NCI-H2029 (cell line): ENCODE results near the gene ARHGAP19.
A peak's percentile ranks its signal among the peaks of the same experiment; 100 is the strongest.
"Not testable (repeated sequence)": the region's sequence is repeated elsewhere in the genome, so short reads cannot be mapped to it uniquely, and the experiment has no call there.

ENCODE experiments used
- DNase-seq: peaks from one replicate; lab custom pipeline; 2025; lab: John Stamatoyannopoulos, UW

ARHGAP19 gene

DNA sequence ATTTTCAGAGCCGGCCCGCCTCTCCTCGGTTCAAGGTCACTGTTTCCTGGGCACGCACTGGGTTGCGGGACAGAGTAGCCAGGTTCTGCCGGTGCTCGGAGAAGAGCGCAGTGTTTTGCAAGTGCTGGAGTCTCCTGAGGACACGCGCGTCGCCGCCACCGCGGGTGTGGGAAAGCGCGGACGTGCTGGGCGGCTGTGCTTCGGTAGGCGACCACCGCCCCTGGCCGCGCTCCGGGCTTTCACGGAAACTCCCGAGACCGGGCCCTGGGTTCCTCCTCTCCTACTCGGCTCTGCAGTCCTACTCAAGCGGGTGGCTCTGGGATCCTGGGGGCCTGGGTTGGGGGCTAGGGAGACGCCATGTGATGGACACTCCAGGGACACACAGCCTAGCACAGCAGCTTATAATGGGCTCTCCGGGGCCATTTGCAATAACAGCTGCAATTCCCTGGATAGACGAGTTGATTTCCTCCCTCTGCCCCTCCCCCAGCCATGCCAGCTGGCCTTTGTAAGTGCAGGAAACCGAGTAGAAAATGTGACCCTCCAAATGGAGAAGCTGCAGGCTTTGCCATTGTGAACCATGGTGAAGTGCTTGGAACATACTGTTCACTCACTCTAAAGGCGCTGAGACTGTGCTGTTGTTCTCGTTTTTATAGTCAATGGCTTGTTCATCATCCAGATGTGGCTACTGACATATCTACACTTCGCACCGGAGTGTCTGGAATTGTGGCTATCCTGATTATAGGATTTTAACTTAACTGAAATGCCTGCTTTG is 28.8 kb upstream of the ARHGAP19 start:
- DNase-seq: peak; percentile 46

- peak; percentile 33 for DNase-seq
Observed at GRCh38 chr10:97320480-97321031, 28.1 kb upstream of the ARHGAP19 start.

- no peak for DNase-seq
Observed at GRCh38 chr10:97319671-97320479, 27.4 kb upstream of the ARHGAP19 start.

DNA sequence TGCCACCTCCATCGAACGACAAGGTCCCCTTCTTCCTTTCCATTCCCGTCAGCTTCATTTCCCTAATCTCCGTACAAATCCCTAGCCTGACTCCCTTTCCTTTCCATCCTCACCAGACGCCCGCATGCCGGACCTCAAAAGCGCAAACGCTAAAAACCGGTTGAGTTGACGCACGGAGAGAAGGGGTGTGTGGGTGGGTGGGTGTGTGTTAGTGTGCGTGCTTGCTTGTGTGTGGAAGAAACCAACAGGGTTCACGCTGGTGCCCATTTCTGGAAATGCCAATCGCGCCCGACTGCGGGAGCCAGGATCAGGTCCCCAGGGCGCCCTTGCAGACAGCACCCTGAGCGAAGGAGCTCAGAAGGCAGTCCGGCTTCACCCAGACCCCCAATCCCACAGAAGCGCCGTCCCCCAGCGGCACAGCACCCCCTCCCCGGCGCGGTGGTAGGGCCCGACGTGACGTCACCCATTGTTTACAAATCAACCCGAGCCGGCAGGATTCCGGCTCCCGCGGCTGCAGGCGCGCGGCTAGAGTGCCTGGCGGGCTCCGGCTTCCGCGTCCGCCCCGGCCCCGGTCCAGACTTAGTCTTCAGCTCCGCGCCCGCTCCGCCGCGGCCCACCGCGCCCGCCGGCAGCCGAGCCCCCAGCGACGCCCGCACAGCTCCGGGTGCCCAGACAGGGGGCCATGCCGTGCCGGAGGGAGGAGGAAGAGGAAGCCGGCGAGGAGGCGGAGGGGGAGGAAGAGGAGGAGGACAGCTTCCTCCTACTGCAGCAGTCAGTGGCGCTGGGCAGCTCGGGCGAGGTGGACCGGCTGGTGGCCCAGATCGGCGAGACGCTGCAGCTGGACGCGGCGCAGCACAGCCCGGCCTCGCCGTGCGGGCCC is 26.6 kb upstream of the ARHGAP19 start, which contains the start of gene FRAT1:
FRAT1 (plus strand) TSS at position 500 of the 880 bp plus-strand sequence; CDS start at position 683, 183 bp downstream.
- peak; percentile 49 for DNase-seq

- no peak for DNase-seq
Observed at GRCh38 chr10:97314671-97315070, 22.2 kb upstream of the ARHGAP19 start.

- DNase-seq: no peak
Observed at GRCh38 chr10:97312897-97313296, 20.5 kb upstream of the ARHGAP19 start.

- no peak for DNase-seq
Observed at GRCh38 chr10:97311111-97311626, 18.7 kb upstream of the ARHGAP19 start.

DNA sequence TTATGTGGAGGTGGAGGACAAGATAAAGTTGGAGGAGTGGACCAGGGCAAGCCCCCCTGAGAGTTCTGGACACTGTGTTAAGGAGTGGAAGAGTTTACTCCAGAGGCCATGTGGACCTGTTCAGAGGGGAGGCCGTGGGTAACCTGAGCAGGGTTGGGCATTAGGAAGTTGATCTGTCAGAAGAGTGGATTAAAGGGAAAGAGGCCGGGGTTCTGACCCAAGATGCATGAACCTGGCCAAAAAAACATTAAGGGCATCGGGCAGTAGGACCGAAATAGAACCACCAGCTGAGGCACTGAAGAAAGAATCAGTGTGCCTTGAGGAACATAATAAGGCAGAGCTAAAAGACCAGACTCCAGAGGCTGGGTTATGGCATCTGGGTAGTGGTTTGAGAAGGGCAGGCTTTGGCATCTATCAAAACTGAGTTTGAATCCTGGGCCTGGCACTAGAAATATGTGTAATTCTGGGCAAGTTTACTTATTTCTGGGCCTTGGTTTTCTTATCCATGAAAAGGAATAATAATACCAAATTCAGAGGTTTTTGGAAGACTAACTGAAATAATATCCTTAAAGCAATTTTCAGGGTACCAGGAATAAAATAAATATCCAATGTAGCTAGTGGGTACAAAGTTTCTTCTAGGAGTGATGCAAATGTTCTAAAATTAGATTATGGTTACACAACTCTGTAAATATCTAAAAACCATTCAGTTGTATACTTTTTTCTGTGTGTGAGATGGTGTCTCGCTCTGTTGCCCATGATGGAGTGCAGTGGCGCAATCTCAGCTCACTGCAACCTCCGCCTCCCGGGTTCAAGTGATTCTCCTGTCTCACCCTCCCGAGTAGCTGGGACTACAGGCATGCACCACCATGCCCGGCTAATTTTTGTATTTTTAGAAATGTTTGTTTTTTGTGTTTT is 15.7 kb upstream of the ARHGAP19 start:
- DNase-seq: no peak

DNA sequence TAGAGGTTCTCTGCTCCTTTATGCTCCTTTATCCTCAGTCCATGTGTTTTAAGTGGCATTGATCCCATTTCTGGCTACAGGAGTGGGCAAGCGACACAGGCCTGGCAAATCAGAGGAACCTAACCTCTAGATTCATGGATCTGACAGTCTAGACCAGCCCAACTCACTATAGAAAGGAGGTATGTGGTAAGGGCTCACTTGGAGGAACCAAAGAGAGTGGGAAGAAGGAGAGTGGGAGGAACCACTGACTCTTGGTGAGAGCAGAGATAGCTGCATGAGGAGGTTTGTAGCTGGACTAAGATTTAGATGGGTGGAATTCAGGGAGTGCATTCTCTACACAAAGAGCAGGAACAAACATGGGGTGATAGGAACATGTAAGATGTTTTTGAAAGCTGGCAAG is 15.0 kb upstream of the ARHGAP19 start:
- DNase-seq: no peak

DNA sequence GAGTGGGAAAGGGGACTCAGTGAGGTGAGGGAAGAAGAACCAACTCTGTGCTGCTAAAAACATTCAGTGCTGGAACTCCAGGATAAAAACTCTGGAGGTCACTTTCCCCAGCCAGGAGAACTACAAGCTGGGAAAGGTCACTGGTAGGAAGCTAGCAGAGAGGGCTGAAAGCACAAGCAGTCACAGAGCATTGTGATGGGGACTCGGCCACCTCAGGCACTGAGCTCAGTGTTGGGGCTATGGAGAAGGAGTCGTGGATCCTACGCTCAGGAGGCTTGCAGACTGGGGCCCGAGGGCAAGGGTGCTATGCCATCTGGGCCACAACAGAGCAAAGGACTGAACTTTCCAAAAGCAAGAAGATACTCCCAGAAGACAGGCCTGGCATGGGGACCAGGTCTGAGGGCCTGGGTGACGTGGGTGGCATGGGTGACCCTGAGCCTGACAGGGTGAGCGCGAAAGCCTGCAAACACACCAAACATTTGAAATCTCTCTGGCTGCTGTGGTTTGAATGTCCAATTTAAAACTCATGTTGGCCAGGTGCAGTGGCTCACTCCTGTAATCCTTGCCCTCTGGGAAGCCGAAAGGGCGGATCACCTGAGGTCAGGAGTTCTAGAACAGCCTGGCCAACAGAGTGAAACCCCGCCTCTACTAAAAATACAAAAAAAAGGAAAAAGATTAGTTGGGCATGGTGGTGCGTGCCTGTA is 9.8 kb upstream of the ARHGAP19 start:
- DNase-seq: no peak

DNA sequence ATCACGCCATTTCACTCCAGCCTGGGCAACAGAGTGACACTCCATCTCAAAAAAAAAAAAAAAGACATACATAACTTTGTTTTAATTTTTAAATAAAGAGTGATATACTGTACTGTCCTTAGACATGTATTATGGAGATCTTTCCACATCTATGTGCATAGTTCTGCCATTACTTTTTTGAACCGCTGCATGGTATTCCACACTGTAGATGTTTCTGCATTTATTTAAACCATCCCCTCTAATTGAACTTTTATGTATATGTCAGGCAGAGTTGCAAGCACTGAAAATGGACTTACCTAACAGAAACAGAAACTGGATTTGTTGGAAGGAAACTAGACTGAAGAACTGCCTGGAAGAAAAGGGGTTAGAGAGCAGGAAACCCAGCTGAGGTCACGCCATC is 8.5 kb upstream of the ARHGAP19 start:
- DNase-seq: no peak

DNA sequence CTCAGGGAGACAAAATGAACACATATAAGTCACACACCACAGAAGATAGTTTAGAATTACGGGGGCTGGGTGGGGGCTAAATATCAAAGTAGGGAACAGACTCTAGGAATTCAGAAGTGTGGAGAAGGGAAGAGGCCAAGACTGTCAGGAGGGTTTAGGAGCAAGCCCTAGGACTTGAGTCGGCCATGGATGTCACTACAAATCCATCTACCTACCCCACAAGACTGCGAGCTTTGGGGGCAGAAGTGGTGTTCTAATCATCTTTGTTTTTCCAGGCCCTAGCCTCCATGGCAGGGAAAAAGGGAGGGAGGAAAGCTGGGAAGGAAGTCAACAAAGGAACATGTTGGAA is 5.8 kb upstream of the ARHGAP19 start:
- no peak for DNase-seq

DNA sequence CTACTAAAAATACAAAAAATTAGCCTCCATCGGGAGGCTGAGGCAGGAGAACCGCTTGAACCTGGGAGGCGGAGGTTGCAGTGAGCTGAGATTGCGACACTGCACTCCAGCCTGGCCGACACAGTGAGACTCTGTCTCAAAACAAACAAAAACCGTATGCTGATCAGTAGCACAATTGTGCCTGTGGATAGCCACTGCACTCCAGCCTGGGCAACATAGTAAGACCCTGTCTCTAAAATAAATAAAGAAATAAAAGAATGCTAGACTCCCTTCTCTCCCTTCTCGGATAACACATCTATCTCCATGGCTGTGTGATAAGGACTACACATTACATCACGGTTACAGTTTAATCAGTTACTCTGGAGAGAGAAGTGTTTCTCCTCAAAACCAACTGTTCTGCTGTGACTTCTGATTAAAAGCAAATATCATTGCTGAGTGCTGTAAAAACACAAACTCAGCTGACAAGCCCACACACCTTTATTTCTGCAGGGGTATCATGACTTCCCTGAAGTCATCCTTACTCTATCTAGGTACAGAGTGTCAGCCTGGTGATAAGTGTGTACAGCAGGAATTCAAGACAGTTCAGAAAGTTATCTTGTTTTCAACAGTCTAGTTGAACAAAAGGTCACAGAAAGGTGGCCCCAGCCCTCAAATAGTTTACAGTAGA is 5.3 kb upstream of the ARHGAP19 start:
- DNase-seq: no peak

DNA sequence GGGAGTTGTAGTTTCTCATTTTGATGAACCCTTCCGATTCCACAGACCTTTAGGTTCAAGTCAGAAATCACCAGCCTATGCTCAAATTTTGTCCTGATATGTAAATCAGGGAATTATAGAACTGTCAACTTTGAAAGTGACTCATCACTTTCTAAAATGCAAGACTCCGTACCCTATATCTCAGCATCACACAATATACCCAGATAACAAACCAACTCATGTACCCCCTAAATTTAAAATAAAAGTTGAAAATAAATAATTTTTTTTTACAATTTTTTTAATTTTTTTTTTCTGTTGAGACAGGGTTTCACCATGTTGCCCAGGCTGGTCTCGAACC is 393 bp upstream of the ARHGAP19 start:
- DNase-seq: no peak

DNA sequence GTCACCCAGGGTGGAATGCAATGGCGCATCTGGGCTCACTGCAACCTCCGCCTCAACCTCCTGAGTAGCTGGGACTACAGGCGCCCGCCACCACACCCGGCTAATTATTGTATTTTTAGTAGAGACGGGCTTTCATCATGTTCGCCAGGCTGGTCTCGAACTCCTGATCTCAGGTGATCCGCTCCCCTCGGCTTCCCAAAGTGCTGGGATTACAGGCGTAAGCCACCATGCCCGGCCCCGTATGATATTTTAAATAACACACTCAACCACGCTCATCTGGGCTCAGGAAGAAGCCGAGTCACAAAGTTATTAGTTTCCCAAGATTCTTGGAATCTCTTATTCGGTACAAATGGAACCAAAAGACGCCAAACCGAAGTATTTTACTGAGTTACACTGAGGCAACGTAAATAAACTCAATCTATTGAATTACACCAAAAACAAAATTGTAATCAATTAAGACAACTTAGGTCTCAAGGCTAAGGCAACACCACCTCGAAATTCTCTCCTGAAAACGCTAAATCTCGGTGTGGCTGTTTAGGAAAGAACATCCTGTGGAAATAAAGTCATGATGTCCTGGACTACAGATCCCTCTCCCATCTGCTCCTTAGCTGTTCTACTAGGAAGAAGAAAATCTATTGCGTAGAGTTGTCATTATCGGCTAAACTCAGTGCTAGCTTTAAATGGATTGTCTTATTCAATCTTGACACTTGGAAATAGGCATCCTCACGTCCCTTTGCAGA is 910 bp downstream of the ARHGAP19 start:
- no peak for DNase-seq

GRCh38 chr10:97290576-97291356 is 1.7 kb downstream of the ARHGAP19 start:
- DNase-seq: not testable (repeated sequence)

DNA sequence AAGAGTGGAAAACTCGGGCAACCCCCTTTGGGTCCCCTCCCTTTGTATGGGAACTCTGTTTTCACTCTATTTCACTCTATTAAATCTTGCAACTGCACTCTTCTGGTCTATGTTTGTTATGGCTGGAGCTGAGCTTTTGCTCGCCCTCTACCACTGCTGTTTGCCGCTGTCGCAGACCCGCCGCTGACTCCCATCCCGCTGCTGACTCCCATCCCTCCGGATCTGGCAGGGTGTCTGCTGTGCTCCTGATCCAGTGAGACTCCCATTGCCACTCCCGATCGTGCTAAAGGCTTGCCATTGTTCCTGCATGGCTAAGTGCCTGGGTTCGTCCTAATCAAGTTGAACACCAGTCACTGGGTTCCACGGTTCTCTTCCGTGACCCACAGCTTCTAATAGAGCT is 2.4 kb downstream of the ARHGAP19 start:
- DNase-seq: not testable (repeated sequence)

DNA sequence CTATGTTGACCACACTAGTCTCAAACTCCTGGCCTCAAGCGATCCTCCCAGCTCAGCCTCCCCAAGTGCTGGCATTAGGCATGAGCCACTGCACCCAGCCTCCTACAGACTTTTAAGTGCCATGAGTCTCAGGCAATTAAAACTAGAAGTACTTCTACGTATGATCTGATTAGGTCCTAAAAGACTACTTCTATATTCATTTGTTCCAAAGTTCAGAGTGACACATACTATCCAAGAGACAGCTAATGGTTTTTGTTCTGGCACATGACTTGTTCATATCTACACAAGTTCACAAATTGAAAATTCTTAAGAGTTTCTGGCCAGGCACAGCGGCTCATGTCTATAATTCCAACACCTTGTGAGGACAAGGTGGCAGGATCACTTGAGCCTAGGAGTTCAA is 11.7 kb downstream of the ARHGAP19 start:
- no peak for DNase-seq
